Stomach smooth muscle (tissue), 2 donors: ENCODE measurements around the gene ATRNL1.

Experiments used
- H3K27ac ChIP-seq: one replicate; pipeline ENCODE4 v1.7.0; 2013; ENCODE audit warnings: mild to moderate bottlenecking, low read length, inconsistent platforms
- H3K27me3 ChIP-seq, 2 donors: one replicate each; pipeline ENCODE4 v1.7.0; 2013; ENCODE audit warnings: low read length in 2 of 2; ENCODE audit not compliant: insufficient read depth in 2 of 2, control insufficient read depth in 1 of 2
- H3K36me3 ChIP-seq, 2 donors: one replicate each; pipeline ENCODE4 v1.7.0; 2013; ENCODE audit warnings: low read length in 2 of 2; ENCODE audit not compliant: control insufficient read depth in 2 of 2, insufficient read depth in 2 of 2
- H3K4me1 ChIP-seq: one replicate; pipeline ENCODE4 v1.7.0; 2013; ENCODE audit warnings: low read length; ENCODE audit not compliant: control insufficient read depth, insufficient read depth
- H3K4me3 ChIP-seq, 2 donors: one replicate each; pipeline ENCODE4 v1.7.0; 2013; ENCODE audit warnings: low read length in 2 of 2
- H3K9ac ChIP-seq, 2 donors: one replicate each; pipeline ENCODE4 v1.7.0; 2013; ENCODE audit warnings: low read length in 2 of 2, mild to moderate bottlenecking in 1 of 2
- H3K9me3 ChIP-seq, 2 donors: one replicate each; pipeline ENCODE4 v1.7.0; 2013; ENCODE audit warnings: low read length in 2 of 2; ENCODE audit not compliant: control insufficient read depth in 2 of 2
- donor health status: healthy.
- donor health status: Pancreatic carcinoma.

ATRNL1 gene

GRCh38 chr10:115992236-115992986 is 899.2 kb downstream of the ATRNL1 start:
- Histone ChIP-seq H3K27ac (no peak overlapping the region), H3K36me3 (no peaks in the 10 kb centered on the region), H3K9me3 (no peaks in the 10 kb centered on the region), H3K27me3 (no peaks in the 10 kb centered on the region), H3K9ac (no peak overlapping the region), H3K4me3 (no peak overlapping the region), H3K4me1 (no peaks in the 10 kb centered on the region)

- Histone ChIP-seq H3K4me1 (peaks cover 4% of the 10 kb centered on the region), H3K36me3 (no peaks in the 10 kb centered on the region), H3K4me3 (no peak overlapping the region), H3K9me3 (no peaks in the 10 kb centered on the region), H3K27ac (no peak overlapping the region), H3K27me3 (no peaks in the 10 kb centered on the region), H3K9ac (no peak overlapping the region)
These were observed 902.9 kb downstream of the ATRNL1 start for GRCh38 chr10:115996031-115996430.

DNA sequence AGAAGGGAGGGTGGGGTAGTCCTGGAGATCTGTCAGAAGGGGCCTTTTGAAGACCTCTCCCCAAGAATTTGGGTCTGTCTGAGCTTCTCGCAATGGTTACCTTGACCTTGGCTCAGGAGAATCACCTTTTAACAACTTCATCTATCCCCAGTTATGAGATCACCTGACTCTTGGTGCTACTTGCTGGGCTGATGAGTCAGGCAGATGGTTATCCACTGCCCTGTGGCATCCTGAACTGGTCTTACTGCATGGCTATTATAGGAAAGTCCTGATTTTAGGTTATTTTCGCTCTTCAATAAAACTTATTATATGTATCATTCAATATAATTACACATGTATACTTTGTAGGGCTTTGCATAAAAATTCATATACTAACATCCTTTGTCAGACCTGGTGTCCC is 905.1 kb downstream of the ATRNL1 start:
- Histone ChIP-seq H3K36me3 (no peaks in the 10 kb centered on the region), H3K4me3 (no peak overlapping the region), H3K27me3 (no peaks in the 10 kb centered on the region), H3K9me3 (no peaks in the 10 kb centered on the region), H3K9ac (no peak overlapping the region), H3K27ac (no peak overlapping the region), H3K4me1 (peaks cover 9% of the 10 kb centered on the region)
